IMR-90 (cell line): ENCODE measurements around the gene PLCH2.

ENCODE experiments used
- BHLHE40 ChIP-seq: fragments of 150-350 bp; IDR thresholded peaks from 2 replicates; pipeline ENCODE4 v1.6.1; 2016; ENCODE audit warnings: mild to moderate bottlenecking, low read depth, low read length
- CHD1 ChIP-seq: IDR thresholded peaks from 2 replicates; pipeline ENCODE4 v1.6.1; 2012; ENCODE audit warnings: low read depth, low read length, improper control_type of control experiment
- CTCF ChIP-seq: conservative IDR thresholded peaks from 2 replicates; pipeline ENCODE4 v1.5.1; 2012; ENCODE audit warnings: mild to moderate bottlenecking, low read depth, low read length, improper control_type of control experiment
- FOS ChIP-seq: fragments of 150-350 bp; IDR thresholded peaks from 2 replicates; pipeline ENCODE4 v1.6.1; 2016; ENCODE audit warnings: low read depth, low read length
- MAZ ChIP-seq: IDR thresholded peaks from 2 replicates; pipeline ENCODE4 v1.6.1; 2012; ENCODE audit warnings: low read depth, mild to moderate bottlenecking, low read length, improper control_type of control experiment, moderate library complexity, borderline replicate concordance
- MXI1 ChIP-seq: IDR thresholded peaks from 2 replicates; pipeline ENCODE4 v1.6.1; 2012; ENCODE audit warnings: low read depth, mild to moderate bottlenecking, low read length, moderate library complexity, borderline replicate concordance
- NFE2L2 ChIP-seq: fragments of 150-350 bp; IDR thresholded peaks from 2 replicates; pipeline ENCODE4 v1.6.1; 2016; ENCODE audit warnings: low read depth, mild to moderate bottlenecking, low read length
- POLR2A ChIP-seq: IDR thresholded peaks from 2 replicates; pipeline ENCODE4 v1.6.1; 2012; ENCODE audit warnings: mild to moderate bottlenecking, low read depth, low read length
- RAD21 ChIP-seq: IDR thresholded peaks from 2 replicates; pipeline ENCODE4 v1.6.1; 2012; ENCODE audit warnings: low read length, improper control_type of control experiment
- RCOR1 ChIP-seq: IDR thresholded peaks from 2 replicates; pipeline ENCODE4 v1.6.1; 2012; ENCODE audit warnings: mild to moderate bottlenecking, low read length, improper control_type of control experiment; ENCODE audit not compliant: insufficient replicate concordance
- RFX5 ChIP-seq: IDR thresholded peaks from 2 replicates; pipeline ENCODE4 v1.8.0; 2012; ENCODE audit warnings: low read depth, mild to moderate bottlenecking, low read length, moderate library complexity
- SMC3 ChIP-seq: fragments of 150-350 bp; IDR thresholded peaks from 2 replicates; pipeline ENCODE4 v1.6.1; 2016; ENCODE audit warnings: low read depth, mild to moderate bottlenecking, antibody characterized with exemption, low read length, moderate library complexity
- TF ChIP-seq, protein P1 (sequence below): fragments of 150-350 bp; IDR thresholded peaks from 2 replicates; pipeline ENCODE4 v1.6.1; 2017; ENCODE audit warnings: mild to moderate bottlenecking, antibody characterized with exemption, low read length, low read depth
- TF ChIP-seq, protein P2 (sequence below): fragments of 150-350 bp; IDR thresholded peaks from 2 replicates; pipeline ENCODE4 v1.6.1; 2016; ENCODE audit warnings: low read depth, mild to moderate bottlenecking, low read length, moderate library complexity, borderline replicate concordance

DNA sequence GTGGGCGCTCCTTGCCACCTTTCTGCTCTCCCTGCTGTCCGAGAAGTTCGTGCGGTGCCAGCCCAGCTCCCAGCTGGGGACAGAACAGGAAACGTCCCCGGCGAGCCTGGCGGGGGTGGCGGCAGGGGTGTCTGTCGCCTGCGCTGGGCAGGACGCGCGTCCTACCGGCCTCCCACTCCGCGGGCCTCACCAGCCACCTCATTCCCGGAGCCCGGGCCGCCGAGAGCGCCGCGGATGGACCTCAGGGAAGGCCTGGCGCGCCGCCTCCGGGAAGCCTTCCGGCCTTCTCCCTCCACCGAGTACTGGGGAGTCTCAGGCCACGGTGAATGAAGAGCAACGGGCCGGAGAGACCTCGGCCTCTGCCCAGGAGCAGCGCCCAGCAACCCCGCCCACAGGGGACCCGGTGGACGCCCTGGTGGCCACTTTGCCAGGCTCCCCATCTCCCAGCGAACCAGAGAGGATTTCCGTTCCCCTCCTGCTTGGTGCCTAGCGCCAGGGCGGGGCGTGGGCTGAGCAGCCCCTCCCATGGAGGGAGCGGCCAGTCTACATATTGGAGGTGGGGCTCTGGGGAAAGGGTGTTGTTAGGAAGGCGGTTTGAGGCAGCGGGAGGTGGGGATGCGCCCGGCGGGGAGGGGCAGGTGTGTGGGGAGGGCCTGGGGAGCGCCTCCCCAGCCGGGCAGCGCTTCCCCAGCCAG, 70.6 kb downstream of the PLCH2 start:
- TF ChIP-seq CTCF (0 out of 2 replicates have a peak, but pooled peaks have one; percentile 3), RAD21 (no peak), MXI1 (no peak), RCOR1 (no peak), POLR2A (no peak), SMC3 (no peak), CHD1 (no peak), NFE2L2 (no peak), FOS (no peak), RFX5 (no peak), MAZ (peak; percentile 77; the same call in 1 of the 2 replicates), BHLHE40 (no peak)
- TF ChIP-seq, protein P1, sequence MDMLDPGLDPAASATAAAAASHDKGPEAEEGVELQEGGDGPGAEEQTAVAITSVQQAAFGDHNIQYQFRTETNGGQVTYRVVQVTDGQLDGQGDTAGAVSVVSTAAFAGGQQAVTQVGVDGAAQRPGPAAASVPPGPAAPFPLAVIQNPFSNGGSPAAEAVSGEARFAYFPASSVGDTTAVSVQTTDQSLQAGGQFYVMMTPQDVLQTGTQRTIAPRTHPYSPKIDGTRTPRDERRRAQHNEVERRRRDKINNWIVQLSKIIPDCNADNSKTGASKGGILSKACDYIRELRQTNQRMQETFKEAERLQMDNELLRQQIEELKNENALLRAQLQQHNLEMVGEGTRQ: no peak
- TF ChIP-seq, protein P2, sequence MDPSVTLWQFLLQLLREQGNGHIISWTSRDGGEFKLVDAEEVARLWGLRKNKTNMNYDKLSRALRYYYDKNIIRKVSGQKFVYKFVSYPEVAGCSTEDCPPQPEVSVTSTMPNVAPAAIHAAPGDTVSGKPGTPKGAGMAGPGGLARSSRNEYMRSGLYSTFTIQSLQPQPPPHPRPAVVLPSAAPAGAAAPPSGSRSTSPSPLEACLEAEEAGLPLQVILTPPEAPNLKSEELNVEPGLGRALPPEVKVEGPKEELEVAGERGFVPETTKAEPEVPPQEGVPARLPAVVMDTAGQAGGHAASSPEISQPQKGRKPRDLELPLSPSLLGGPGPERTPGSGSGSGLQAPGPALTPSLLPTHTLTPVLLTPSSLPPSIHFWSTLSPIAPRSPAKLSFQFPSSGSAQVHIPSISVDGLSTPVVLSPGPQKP: no peak
